NCI-H1436 (cell line): ENCODE data around the gene HECW1.
"Not testable (repeated sequence)": the region's sequence is repeated elsewhere in the genome, so short reads cannot be mapped to it uniquely, and the experiment has no call there.

Experiments
- DNase-seq: peaks from one replicate; lab custom pipeline; 2025; lab: John Stamatoyannopoulos, UW

The HECW1 gene

DNA sequence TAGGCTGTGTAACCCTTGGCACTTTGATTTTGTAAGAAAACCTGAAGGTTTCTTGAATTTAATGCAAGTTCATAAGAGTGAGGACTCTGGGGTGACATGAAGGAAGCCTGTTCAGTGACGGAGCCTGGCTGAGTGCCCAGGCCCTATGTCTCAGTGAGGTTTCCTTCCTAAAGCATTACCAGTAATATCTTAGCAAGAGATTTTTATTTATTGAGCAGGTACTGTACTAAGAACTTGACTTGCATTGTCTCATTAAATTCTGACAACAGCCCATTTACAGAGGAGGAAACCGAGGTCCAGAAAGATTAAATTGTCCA, 197.2 kb downstream of the HECW1 start:
- DNase-seq: no peak

DNA sequence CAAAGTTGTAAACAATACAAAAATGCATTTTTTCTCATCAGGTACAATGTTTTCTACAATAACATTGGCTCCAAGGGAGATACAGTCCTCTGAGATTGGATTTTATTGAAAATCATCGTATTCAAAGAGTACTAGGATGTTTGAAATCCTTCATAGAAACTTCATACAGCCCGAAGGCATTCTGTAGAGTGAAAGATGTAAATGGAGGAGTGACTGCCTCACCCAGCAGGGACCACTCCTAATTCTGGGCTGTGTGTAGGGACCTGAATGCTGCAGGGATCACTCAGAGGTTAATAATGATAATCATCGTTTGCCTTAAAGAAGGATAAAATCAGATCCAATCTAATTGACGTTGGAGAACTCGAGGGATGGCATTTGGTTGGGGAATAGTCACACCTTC, 198.6 kb downstream of the HECW1 start:
- DNase-seq: no peak

DNA sequence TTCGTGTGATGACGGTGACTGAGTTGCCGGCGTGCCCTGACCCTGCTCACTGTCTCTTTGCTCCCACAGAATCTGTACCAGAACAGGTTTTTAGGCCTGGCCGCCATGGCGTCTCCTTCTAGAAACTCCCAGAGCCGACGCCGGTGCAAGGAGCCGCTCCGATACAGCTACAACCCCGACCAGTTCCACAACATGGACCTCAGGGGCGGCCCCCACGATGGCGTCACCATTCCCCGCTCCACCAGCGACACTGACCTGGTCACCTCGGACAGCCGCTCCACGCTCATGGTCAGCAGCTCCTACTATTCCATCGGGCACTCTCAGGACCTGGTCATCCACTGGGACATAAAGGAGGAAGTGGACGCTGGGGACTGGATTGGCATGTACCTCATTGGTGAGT, 199.2 kb downstream of the HECW1 start:
- no peak for DNase-seq

DNA sequence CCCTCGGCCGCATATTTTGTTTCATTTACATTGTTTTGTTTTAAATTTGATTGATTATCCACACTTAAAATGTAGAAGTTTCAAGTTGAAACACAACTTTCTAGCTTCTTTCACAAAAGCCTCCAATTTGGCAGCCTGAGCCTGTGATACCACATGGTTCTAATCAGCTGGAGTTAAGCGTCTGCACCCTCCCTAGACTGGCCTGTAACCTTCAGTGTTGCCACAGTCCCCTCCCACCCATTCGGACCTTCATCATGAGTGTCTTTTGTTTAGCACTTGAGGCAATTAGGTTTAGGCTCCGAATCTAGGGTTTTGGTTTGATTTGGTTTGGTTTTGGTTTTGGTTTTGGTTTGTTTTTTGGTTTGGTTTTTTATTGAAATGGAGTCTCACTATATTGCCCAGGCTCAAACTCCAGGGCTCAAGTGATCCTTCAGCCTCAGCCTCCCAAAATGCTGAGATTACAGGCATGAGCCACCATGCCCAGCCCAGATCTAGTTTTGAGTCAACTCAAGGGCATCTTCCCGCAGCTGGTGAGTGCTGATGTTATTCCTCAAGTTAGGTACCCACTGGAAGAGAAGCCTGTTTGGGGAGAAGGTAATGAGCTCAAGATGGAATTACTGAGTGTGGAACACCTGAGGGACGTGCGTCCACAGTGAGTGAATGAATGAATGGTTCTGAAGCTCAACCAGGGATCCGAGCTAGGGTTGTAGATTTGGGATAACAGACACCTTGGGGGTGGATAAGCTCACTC, 201.4 kb downstream of the HECW1 start:
- DNase-seq: no peak

DNA sequence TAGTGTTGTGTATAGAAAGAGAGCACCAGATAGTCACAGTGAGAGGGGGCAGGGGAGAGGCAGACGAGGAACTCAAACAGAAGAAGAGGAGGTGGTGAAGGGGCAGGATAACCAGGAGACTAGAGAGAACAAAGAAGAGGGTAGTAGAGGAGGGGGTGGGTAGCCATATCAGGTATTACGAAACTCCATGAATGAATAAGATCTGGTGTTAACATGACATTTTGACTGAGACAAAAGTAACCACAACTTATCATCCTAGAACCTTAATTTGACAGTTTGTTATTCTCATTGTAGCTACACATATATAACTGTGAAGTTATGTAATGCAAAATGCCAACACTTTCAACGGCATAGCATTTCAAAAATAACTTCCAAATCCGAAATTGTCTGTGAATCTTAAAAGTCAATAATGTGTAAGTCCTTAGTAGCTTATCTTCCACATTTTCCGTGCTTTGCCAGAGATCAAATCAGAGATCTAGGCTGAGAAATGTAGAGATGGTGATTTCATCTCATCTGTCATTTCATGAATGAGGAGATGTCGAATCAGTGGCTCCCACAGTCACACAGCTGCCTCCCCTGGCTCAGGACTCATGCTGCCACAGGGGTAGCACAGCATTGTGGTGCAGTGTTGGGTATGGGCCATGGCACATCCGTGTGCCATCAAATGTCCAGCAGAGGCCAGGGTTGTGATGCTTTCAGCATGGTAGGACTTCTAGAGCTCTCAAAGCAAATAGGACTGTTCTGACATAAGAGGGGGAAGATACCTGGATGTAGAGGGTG, 202.1 kb downstream of the HECW1 start:
- no peak for DNase-seq

DNA sequence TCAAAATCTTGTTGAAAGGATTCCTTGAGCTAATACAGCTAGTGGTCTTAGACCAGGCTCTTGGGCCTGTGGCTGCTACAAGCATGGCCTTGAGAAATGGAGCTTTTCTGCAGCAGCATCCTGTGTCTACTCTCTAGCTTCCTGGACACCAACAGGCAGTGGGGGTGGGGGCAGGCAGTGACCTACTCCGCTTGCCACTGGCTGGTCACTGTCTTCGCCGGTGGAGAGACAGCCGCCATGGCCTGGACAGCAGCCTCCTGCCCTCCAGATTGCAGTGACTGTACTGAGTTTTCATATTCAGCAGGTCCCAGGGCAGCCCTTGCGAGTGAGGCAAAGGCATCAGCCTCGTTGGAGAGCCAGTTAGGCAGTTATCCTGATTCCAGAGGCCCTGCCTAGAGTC, 204.6 kb downstream of the HECW1 start:
- DNase-seq: no peak

DNA sequence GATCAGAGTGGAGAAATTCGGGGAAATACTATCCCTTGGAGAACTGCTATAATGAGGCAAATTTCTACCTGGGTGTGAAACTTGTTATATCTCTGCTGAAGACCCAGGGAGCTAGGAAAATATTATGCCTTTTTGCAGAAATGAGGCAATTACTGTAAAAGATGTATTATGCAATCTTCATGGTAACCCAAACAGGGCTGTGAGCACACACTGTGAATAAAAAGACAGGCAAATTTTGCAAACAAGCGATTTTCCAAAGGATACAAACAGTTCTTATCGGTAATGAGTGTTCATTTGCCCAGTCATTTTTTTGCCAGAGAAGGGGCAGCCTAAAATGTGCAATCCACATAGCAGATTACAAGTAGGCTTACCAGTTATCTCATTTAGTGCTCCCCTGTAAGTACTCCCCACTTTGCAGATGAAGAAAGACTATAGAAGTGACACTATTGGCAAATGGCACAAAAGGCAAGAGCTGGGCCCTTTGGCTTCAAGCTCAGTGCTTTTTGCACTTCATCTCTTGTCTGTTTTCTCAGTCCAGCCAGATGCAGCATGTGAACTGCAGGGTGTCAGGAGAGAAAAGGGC, 205.8 kb downstream of the HECW1 start:
- no peak for DNase-seq

DNA sequence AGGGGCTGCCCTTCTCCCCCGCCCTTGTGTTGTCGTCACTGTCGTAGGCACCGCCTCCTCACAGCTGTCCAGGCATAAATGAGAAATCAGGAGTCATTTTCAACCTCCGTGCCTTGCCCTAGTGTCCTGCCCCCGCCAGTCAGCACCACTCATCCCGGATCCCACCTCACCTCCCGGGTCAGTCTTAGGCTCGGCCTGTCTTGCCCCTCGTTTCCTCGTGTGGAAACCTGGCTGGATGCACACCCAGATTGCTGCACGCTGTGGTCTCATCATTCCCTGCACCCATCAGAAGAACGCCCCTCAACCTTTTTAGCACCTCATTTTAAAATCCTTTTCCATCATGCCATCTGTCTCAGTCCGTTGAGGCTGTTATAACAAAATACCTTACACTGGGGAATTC, 213.1 kb downstream of the HECW1 start:
- DNase-seq: no peak

DNA sequence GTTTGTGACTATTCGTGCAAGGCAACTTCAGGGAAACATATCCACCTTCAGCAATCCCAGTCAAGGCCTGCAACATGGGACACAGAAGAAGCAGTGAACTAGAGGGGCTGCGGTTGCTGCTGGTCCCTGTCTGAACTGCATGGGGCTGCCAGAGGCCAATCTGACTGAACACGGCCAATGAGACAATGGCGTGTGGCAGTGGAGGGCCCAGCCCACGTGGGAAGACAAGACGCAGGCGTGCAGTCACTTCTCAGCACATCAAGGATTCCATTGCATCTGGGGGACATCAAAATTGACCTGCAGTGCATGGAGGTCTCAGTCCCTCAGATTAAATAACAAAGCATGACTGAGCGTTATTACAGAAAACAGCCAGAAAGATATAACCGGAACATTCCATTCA, 215.9 kb downstream of the HECW1 start:
- no peak for DNase-seq

DNA sequence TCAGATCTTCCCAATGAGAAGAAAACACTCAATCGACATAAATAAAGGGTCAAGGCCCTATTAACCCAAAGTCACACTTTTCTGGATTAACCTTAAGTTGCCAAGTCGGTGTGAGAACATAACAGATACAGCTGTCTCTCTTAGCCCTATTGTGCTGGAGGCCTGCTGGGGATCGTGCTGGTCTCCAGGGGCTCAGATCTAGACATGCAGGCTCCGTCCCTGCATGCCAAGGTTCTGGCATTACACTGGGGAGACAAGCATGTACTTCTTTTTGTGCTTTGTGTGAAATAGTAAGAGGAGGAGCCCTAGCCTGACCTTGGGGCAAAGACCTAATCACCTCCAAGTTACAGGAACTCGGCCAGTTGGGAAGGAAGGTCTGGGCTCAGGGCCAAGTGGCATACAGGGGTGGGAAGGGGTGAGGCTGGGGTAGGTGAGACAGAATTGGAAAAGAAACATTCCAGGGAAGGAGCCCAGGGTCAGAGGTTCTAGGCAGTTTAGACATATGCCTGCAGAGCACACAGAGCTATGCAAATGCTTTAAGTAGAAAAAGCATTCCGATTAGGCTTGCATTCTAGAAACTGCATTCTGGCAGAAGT, 216.4 kb downstream of the HECW1 start:
- no peak for DNase-seq

DNA sequence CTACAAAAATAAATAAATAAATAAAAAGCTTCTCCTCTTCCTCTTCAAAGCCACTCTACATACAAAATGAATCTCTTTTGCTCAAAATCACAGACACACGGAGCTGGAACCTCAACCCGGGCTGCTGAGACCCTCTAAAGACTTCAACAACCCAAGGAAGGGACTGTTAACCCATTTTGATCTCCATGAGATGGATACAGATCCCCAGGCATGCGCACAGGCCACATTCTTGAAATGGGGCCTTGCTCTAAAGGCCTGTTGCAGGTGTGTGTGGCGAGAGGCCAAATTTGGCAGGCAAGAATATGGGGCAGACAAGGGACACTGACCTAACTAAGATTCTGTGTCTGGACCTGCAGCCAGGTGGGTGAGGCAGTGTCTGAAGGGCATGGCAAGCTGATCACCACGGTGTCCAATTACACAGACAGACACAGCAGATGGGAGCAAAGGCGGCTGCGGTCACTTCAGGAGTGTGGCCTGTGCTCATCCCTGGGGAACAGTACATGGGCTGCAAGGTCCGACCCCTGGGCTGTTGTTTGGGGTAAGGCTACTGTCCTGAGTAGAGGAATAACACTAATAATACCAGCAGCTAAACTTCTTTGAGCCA, 219.8 kb downstream of the HECW1 start:
- no peak for DNase-seq

DNA sequence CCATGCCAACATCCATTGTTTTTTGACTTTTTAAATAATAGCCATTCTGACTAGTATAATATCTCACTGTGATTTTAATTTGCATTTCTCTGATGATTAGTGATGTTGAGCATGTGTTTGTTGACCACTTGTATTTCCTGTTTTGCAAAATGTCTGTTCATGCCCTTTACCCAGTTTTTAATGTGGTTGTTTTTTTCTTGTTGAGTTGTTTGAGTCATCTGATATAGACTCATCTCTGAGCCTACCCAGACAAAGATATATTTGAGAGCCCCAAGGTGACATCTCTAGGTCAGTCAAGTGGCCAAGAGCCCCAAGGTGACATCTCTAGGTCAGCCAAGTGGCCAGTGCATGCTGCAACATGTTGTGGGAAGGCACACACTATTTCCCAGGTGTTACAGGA, 224.7 kb downstream of the HECW1 start:
- no peak for DNase-seq

DNA sequence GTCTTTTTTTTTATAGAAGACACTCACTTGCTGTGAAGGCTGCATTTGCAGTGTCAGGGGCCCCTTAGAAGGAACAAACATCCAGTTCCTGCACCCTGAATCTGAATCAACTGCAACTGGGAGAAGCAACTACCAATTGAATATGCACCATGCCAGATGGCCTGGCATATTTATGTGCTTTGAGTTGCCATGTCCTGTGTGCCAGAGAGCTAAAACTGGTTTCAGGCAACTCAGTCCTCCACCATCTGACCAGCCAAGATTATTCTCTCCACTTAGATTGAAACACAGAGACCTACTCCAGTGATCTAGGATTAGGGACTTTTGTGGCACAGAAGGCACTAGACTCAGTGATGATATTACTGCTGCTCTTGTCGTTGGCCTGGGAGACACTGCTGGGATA, 225.4 kb downstream of the HECW1 start:
- no peak for DNase-seq

DNA sequence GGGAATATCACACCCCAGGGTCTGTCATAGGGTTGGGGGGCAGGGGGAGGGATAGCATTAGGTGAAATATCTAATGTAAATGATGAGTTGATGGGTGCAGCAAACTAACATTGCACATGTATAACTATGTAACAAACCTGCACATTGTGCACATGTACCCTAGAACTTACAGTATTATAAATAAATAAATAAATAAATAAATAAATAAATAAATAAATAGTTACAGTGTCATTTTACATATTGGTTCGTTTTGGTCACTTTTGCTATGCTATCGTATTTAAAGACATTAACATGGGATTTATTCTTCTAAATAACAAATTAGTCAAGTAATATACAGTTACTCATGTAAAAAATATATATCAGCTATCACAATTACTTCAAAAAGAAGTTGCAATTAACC, 228.7 kb downstream of the HECW1 start:
- DNase-seq: no peak

DNA sequence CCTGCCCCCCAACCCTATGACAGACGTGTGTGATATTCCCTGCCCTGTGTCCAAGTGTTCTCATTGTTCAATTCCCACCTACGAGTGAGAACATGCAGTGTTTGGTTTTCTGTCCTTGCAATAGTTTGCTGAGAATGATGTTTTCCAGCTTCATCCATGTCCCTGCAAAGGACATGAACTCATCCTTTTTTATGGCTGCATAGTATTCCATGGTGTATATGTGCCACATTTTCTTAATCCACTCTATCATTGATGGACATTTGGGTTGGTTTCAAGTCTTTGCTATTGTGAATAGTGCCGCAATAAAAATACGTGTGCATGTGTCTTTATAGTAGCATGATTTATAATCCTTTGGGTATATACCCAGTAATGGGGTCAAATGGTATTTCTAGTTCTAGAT, 231.0 kb downstream of the HECW1 start:
- DNase-seq: not testable (repeated sequence)

DNA sequence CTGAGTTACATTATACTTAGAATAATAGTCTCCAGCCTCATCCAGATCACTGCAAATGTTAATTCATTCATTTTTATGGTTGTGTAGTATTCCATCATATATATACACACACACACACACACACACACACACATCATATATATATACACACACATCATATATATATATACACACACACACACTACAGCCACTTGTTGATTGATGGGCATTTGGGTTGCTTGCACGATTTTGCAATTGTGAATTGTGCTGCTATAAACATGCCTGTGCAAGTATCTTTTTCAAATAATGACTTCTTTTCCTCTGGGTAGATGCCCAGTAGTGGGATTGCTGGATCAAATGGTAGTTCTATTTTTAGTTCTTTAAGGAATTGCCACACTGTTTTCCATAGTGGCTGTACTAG, 233.2 kb downstream of the HECW1 start:
- DNase-seq: not testable (repeated sequence)

DNA sequence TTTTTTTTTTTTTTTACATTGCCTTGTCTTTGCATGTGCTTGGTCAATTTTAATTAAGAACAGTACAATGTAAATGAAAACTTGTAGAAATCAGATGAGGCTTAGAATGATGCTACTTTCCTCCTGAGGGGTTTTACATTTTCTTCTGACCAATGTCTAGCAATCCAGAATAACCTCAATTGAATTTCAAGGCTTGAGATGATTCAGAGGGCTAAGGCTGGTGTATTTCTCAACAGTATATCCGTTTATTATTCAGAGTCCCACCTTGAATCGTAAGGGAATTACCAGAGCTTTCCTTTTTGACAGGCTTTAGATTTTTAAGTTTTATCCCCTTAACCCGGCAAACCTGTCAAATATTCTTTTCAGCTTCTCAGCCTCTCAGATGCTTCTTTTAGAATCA, 239.2 kb downstream of the HECW1 start:
- DNase-seq: no peak

DNA sequence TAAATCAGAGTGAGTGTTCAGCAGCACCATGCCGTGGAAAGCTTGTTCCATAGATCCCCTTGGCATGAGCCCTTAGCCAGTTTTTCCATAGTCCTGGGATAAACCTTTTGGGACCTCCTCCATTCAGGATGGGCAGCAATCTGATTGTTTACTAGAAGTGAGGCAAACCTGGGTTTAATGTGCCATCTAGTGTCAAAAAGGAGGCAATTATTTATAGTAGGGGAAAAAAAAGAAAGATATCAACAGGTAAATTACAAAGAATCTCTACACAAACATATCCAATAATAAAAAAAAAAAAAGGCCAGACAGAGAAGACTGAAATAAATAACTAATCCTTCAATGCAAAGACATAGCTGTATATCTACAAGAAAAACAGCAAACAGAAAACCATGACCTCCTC, 241.5 kb downstream of the HECW1 start:
- DNase-seq: no peak

DNA sequence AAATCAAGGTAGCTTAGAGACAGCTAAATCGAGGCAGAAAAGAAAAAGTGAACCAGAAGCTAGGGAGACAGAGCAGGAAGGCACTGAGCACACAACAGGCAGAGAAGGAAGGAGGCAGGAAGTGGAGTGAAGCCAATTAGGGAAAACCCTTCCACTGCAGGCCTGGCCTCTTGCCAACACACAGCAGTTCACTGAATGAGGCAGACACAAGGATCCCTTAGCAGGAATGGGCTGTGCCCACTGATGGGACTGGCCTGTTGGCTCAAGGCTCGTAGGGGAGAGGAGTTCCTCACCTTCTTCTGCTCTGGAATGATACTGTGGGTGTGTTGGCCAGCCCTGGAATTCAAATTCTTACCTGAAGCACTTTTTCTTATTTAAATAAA, 250.2 kb downstream of the HECW1 start:
- DNase-seq: no peak

DNA sequence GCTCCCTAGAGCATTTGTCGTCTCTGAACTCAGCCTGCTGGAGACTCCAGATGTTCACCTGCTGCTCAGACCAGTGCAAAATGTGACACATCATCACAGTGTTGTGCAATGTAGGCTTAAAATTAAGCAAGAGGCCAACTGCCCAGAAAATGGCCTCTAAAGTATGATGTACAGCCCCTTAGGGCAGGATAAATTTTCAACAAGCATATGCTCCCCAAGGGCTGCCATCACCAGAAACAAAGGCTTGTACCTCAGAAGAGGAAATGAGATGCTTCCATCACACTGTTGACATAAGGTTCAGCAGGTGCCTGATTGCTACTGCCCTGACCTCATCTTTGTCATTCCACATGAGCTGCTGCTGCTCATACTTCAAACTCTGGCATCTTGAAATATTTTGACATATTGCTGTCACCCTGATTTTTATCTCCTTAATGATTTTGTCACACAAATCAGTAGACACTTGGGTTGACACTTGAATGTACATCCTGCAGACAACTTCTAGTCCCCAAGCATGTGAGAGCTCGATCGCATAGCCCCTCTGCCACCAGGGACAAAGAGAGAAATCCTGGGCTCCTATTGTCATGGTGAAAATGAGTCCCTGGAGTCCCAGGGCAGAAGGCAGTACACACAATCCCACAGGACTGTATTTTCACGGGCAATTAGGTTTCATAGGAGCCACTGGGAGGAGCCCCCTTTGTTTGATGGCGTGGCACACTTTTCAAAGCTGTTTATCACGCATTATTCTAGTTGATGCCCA, 250.8 kb downstream of the HECW1 start:
- DNase-seq: no peak

DNA sequence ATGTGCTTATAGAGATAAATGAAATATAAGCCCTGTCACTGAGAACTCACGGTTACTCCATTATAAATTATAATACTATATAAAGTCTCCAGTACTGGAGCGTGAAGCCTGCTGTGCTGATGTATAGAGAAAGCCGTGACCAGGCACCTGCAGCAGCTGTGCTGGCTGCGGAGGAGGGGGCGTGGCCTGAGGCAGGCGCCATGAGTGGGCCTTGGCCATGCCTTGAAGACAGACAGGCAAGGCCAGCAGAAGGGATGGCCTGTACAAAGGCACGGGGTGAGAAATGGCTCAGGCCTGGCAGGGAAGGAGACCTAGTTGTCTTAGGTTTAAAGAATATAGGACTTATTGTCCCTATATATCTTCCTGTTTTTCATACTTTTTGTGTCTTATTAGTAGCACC, 251.9 kb downstream of the HECW1 start:
- DNase-seq: no peak
